Activated naive CD4-positive, alpha-beta T cell treated with anti-CD3 and anti-CD28 coated beads, Interleukin-2, amount 50 U/mL, for 16 hours (primary cell): ENCODE results near the gene RPS6KA5.
"Not testable (repeated sequence)": the region's sequence is repeated elsewhere in the genome, so short reads cannot be mapped to it uniquely, and the experiment has no call there.

ENCODE experiments used
- DNase-seq: peaks from one replicate; pipeline ENCODE4 v3.0.0-alpha.2; 2020

The RPS6KA5 gene

GRCh38 chr14:91063119-91063518 lies 2.7 kb upstream of the RPS6KA5 start:
- DNase-seq, result no peak

- no peak for DNase-seq
Observed at GRCh38 chr14:91062600-91062999, 2.2 kb upstream of the RPS6KA5 start.

GRCh38 chr14:91061056-91061887 lies 831 bp upstream of the RPS6KA5 start:
- DNase-seq, result no peak

GRCh38 chr14:91059576-91060350 lies 678 bp downstream of the RPS6KA5 start:
- DNase-seq, result peak; percentile 71

- DNase-seq, result no peak
Observed at GRCh38 chr14:91058042-91058581, 2.3 kb downstream of the RPS6KA5 start.

GRCh38 chr14:91056361-91056760 lies 4.1 kb downstream of the RPS6KA5 start:
- DNase-seq, result no peak

GRCh38 chr14:91055016-91055415 lies 5.4 kb downstream of the RPS6KA5 start:
- no peak for DNase-seq

GRCh38 chr14:91048676-91049075 lies 11.8 kb downstream of the RPS6KA5 start:
- no peak for DNase-seq

GRCh38 chr14:91048265-91048664 lies 12.2 kb downstream of the RPS6KA5 start:
- no peak for DNase-seq

- no peak for DNase-seq
Observed at GRCh38 chr14:91047174-91047753, 13.2 kb downstream of the RPS6KA5 start.

- no peak for DNase-seq
Observed at GRCh38 chr14:91046488-91047072, 13.9 kb downstream of the RPS6KA5 start.

GRCh38 chr14:91041450-91041849 lies 19.0 kb downstream of the RPS6KA5 start:
- no peak for DNase-seq

- DNase-seq, result no peak
Observed at GRCh38 chr14:91040545-91040944, 19.9 kb downstream of the RPS6KA5 start.

- DNase-seq, result no peak
Observed at GRCh38 chr14:91038439-91038838, 22.0 kb downstream of the RPS6KA5 start.

GRCh38 chr14:91036741-91037469 lies 23.5 kb downstream of the RPS6KA5 start:
- no peak for DNase-seq

- DNase-seq, result no peak
Observed at GRCh38 chr14:91035855-91036254, 24.6 kb downstream of the RPS6KA5 start.

GRCh38 chr14:91034379-91034778 lies 26.1 kb downstream of the RPS6KA5 start:
- DNase-seq, result not testable (repeated sequence)

GRCh38 chr14:91032248-91032647 lies 28.2 kb downstream of the RPS6KA5 start:
- no peak for DNase-seq

- DNase-seq, result no peak
Observed at GRCh38 chr14:91031666-91032065, 28.8 kb downstream of the RPS6KA5 start.

GRCh38 chr14:91029456-91030217 lies 30.8 kb downstream of the RPS6KA5 start:
- DNase-seq, result no peak

GRCh38 chr14:91027561-91027960 lies 32.9 kb downstream of the RPS6KA5 start:
- no peak for DNase-seq

- peak; percentile 20 for DNase-seq
Observed at GRCh38 chr14:91022622-91023028, 37.8 kb downstream of the RPS6KA5 start.
